ENCODE measurements around the gene TFPT. TPM values are rescaled to one million over a fixed set of nuclear protein-coding genes. Genes with fewer than 3 reads are reported as not detected.
"Not testable (repeated sequence)": the region's sequence is repeated elsewhere in the genome, so short reads cannot be mapped to it uniquely, and the experiment has no call there.

TFPT gene
- total RNA-seq, 4 donors from 2014 or later, result 7.8 to 16.5 (median 11.5) TPM

- no peak for DNase-seq (ENCODE audit: low spot score in 2 of 2)
- no peaks in the 10 kb centered on the region for H3K36me3 ChIP-seq
- no peaks in the 10 kb centered on the region for H3K27me3 ChIP-seq
- TF ChIP-seq POLR2AphosphoS5 (IDR thresholded peaks at IDR 0.05), result no peak
- no peak for TF ChIP-seq POLR2A (IDR thresholded peaks at IDR 0.05)
- TF ChIP-seq, protein P1, sequence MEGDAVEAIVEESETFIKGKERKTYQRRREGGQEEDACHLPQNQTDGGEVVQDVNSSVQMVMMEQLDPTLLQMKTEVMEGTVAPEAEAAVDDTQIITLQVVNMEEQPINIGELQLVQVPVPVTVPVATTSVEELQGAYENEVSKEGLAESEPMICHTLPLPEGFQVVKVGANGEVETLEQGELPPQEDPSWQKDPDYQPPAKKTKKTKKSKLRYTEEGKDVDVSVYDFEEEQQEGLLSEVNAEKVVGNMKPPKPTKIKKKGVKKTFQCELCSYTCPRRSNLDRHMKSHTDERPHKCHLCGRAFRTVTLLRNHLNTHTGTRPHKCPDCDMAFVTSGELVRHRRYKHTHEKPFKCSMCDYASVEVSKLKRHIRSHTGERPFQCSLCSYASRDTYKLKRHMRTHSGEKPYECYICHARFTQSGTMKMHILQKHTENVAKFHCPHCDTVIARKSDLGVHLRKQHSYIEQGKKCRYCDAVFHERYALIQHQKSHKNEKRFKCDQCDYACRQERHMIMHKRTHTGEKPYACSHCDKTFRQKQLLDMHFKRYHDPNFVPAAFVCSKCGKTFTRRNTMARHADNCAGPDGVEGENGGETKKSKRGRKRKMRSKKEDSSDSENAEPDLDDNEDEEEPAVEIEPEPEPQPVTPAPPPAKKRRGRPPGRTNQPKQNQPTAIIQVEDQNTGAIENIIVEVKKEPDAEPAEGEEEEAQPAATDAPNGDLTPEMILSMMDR (IDR thresholded peaks at IDR 0.05), result peak in 1 of 2 donors; percentile 17
- no peak for TF ChIP-seq EP300 (IDR thresholded peaks at IDR 0.05)
- peak overlapping the region; percentile 42 for H3K27ac ChIP-seq
- WGBS, result 8% methylated on average over 13 of the region's 14 CpGs
- H3K4me1 ChIP-seq, result peaks cover 19% of the 10 kb centered on the region
- no peaks in the 10 kb centered on the region for H3K9me3 ChIP-seq
- H3K4me3 ChIP-seq, result peak overlapping the region; percentile 53
Measured at GRCh38 chr19:54096617-54097106, 18.8 kb downstream of the TFPT start.

DNA sequence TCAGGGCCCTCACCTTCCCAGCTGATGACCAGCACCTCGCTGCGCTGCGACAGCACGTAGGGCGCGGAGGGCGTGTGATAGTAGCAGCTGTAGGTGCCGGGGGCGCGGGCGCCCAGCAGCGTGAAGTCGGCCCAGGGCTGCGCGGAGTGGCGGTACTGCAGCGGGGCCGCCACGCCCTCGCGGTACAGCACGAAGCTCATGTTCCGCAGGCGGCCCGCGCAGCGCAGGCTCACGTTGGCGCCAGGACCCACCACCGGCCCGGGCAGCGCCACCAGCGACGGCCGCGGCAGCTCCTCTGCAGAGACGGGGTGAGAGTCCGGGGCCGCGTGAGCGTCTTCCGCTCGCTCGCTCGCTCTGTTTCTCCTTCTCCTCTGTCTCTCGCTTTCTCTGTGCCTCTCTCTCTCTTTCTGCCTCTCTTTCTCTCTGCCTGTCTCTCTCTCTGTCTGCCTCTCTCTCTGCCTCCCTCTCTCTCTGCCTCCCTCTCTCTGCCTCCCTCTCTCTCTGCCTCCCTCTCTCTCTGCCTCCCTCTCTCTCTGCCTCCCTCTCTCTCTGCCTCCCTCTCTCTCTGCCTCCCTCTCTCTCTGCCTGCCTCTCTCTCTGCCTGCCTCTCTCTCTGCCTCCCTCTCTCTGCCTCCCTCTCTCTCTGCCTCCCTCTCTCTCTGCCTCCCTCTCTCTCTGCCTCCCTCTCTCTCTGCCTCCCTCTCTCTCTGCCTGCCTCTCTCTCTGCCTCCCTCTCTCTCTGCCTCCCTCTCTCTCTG is 19.4 kb downstream of the TFPT start:
- peak overlapping the region; percentile 53 for H3K4me3 ChIP-seq
- 0% methylated on average over 24 of the region's 46 CpGs for WGBS
- H3K27ac ChIP-seq, result peak overlapping the region; percentile 45
- H3K4me1 ChIP-seq, result peaks cover 19% of the 10 kb centered on the region
- peak in 1 of 2 donors; percentile 14 for TF ChIP-seq POLR2A (IDR thresholded peaks at IDR 0.05)
- not testable (repeated sequence) for DNase-seq (ENCODE audit: low spot score in 2 of 2); H3K27me3 ChIP-seq; H3K36me3 ChIP-seq; H3K9me3 ChIP-seq

DNA sequence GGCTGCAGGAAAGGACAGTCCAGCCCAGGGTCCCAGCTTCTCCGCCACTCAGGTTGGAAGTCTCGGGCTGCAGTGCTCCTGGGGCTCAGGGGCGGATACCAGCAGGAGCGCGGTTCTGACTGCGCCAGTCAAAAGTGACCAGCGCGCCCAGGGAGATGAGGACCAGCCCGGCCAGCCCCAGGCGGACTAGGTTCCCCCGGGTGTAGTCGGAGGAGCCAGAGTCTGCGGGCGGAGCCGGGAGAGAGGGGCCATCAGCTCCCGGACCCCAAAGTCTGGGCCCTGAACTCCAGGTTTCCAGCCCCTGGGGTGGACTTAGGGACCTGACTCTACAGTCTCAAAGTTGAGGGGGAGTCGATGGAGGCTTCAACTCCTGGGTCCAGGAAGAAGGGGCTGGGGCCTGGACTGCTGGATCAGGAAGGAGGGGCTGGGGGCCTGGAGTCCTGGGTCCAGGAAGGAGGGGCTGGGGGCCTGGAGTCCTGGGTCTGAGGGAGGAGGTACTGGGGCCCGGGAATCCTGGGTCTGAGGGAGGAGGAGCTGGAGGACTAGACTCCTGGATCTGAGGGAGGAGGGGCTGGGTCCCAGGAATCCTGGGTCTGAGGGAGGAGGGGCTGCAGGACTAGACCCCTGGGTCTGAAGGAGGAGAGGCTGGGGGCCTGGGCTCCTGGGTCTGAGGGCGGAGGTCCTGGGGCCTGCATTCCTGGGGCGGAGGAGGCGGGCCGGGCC is 20.2 kb downstream of the TFPT start:
- H3K9me3 ChIP-seq, result no peaks in the 10 kb centered on the region
- peaks cover under 1% of the 10 kb centered on the region for H3K27me3 ChIP-seq
- H3K36me3 ChIP-seq, result no peaks in the 10 kb centered on the region
- TF ChIP-seq, protein P1 (IDR thresholded peaks at IDR 0.05), result no peak
- TF ChIP-seq POLR2A (IDR thresholded peaks at IDR 0.05), result no peak
- TF ChIP-seq EP300 (IDR thresholded peaks at IDR 0.05), result no peak
- TF ChIP-seq POLR2AphosphoS5 (IDR thresholded peaks at IDR 0.05), result no peak
- no peak overlapping the region for H3K27ac ChIP-seq
- DNase-seq (ENCODE audit: low spot score in 2 of 2), result no peak
- peaks cover 19% of the 10 kb centered on the region for H3K4me1 ChIP-seq
- 86% methylated on average over 14 of the region's 22 CpGs for WGBS
- peak overlapping the region; percentile 53 for H3K4me3 ChIP-seq

- H3K4me1 ChIP-seq, result peaks cover 19% of the 10 kb centered on the region
- H3K27me3 ChIP-seq, result peaks cover 4% of the 10 kb centered on the region
- no peaks in the 10 kb centered on the region for H3K9me3 ChIP-seq
- H3K36me3 ChIP-seq, result no peaks in the 10 kb centered on the region
- no peak for DNase-seq (ENCODE audit: low spot score in 2 of 2)
- TF ChIP-seq, protein P1 (IDR thresholded peaks at IDR 0.05), result no peak
- TF ChIP-seq EP300 (IDR thresholded peaks at IDR 0.05) (no peak), POLR2A (IDR thresholded peaks at IDR 0.05) (no peak), POLR2AphosphoS5 (IDR thresholded peaks at IDR 0.05) (no peak)
- H3K4me3 ChIP-seq, result no peak overlapping the region
- H3K27ac ChIP-seq, result no peak overlapping the region
- WGBS, result 86% methylated on average over 17 of the region's 17 CpGs
Measured at GRCh38 chr19:54094426-54095000, 20.9 kb downstream of the TFPT start.

DNA sequence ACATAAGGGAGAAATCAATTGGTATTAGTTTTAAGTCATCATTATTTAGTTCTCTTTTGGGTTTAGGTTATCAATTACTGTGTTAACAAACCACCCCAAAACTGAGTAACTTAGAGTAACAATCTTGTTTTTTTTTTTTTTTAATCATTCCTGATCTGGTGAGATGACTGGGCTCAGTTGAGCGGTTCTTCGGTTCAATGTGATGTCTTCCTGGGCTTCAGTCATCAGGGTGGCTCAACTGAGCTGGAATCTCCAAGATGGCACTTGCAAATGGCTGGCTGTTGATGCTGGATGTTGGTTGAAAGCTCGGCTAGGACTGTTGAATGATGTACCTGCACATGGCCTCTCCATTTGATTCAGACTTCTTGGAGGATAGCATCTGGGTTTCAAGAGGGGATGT is 31.0 kb downstream of the TFPT start:
- Histone ChIP-seq H3K4me3 (no peak overlapping the region), H3K9me3 (peaks cover 9% of the 10 kb centered on the region), H3K27me3 (peaks cover 5% of the 10 kb centered on the region), H3K27ac (no peak overlapping the region), H3K36me3 (no peaks in the 10 kb centered on the region), H3K4me1 (no peaks in the 10 kb centered on the region)
- 98% methylated on average over 3 of the region's 3 CpGs for WGBS
- TF ChIP-seq POLR2A (IDR thresholded peaks at IDR 0.05) (no peak), EP300 (IDR thresholded peaks at IDR 0.05) (no peak), POLR2AphosphoS5 (IDR thresholded peaks at IDR 0.05) (no peak)
- TF ChIP-seq, protein P1 (IDR thresholded peaks at IDR 0.05), result no peak
- DNase-seq (ENCODE audit: low spot score in 2 of 2), result no peak
